Heart right ventricle (tissue), 16 donors: Measurements from ENCODE around the gene ADGRD1. TPM values are rescaled to one million over a fixed set of nuclear protein-coding genes. Genes with fewer than 3 reads are reported as not detected.

ENCODE experiments used
- ATAC-seq, 8 donors: fragments of 200-7000 bp; cut with Tn5 transposase; one replicate each; pipeline ENCODE4 v1.9.1; 2020; ENCODE audit warnings: mild to moderate bottlenecking in 8 of 8, moderate library complexity in 8 of 8, moderate number of reproducible peaks in 1 of 8
- DNase-seq, 2 donors: peaks; one replicate each; pipeline ENCODE4 v3.0.0-alpha.2; 2020
- H3K27ac ChIP-seq, 10 donors: fragments of 200-600 bp; sonication (generic) in 2 of 10; one replicate each; pipeline versions ENCODE4 v1.5.0 to v1.8.0; 2020 to 2022; ENCODE audit warnings: mild to moderate bottlenecking in 3 of 10
- H3K27me3 ChIP-seq, 7 donors: fragments of 200-600 bp; one replicate each; pipeline ENCODE4 v1.8.0; 2021 to 2022; ENCODE audit warnings: mild to moderate bottlenecking in 2 of 7
- H3K36me3 ChIP-seq, 9 donors: fragments of 200-600 bp; sonication (generic) in 1 of 9; one replicate each; pipeline versions ENCODE4 v1.5.0 to v1.8.0; 2020 to 2022; ENCODE audit warnings: mild to moderate bottlenecking in 2 of 9
- H3K4me1 ChIP-seq, 9 donors: fragments of 200-600 bp; sonication (generic) in 1 of 9; one replicate each; pipeline versions ENCODE4 v1.5.0 to v1.8.0; 2020 to 2022; ENCODE audit warnings: mild to moderate bottlenecking in 4 of 9
- H3K4me3 ChIP-seq, 10 donors: fragments of 200-600 bp; sonication (generic) in 2 of 10; one replicate each; pipeline versions ENCODE4 v1.5.0 to v1.8.0; 2020 to 2022; ENCODE audit warnings: mild to moderate bottlenecking in 7 of 10, moderate library complexity in 2 of 10
- H3K9me3 ChIP-seq, 11 donors: fragments of 200-600 bp in 10 of 11; sonication (generic) in 2 of 11; one replicate each; pipeline versions ENCODE4 v1.5.0 to v1.8.0; 2013 to 2022; ENCODE audit warnings: mild to moderate bottlenecking in 2 of 11, control low read depth in 1 of 11, moderate library complexity in 1 of 11
- WGBS, 2 donors: extraction: QIAGEN DNeasy Blood & Tissue Kit; methylation state at CpG; one replicate each; pipeline ENCODE4 v1.1.7; 2013; ENCODE audit warnings: inconsistent platforms in 1 of 2; 5-methylcytosine and 5-hydroxymethylcytosine counted together
- intact Hi-C, 10 donors: fragments of 100-400 bp; cut with DNase I; formaldehyde crosslinking; loops; one replicate each; pipeline versions ENCODE4 v1.11.1 to v1.14.2; 2022
- polyA plus RNA-seq, 2 donors: library from polyadenylated mRNA; stranded (reverse); fragments of 200-250 nt; gene quantifications; one replicate each; pipeline ENCODE4 v1.2.3, GENCODE V29; 2013
- total RNA-seq, 10 donors: library from RNA; stranded (reverse); fragmentation: NEBNext Ultra II Directional in 3 of 10; extraction: Animal tissue kit (Norgen Biotek cat#: 25700) in 3 of 10; gene quantifications; one replicate each; pipeline versions ENCODE4 v1.2.1 to v1.2.4, GENCODE V29; 2021 to 2023
- TF ChIP-seq, protein P1 (sequence below), 9 donors: fragments of 200-600 bp; sonication (generic) in 2 of 9; IDR thresholded peaks; one replicate each; pipeline versions ENCODE4 v1.5.0 to v1.8.0; 2021 to 2022; ENCODE audit warnings: antibody characterized with exemption in 9 of 9, mild to moderate bottlenecking in 5 of 9, moderate library complexity in 1 of 9
- donor health status: Arrhythmogenic right ventricular cardiomyopathy.
- donor health status: ischemic (EF 13 %, LVEDD 7.1; RV severe dilation, severe dysfunction).
- donor health status: healthy with polysubstance abuse.
- donor health status: DM: no; HTN: yes; CAD: no.
- donor health status: DM: no; HTN: no; CAD: no.
- donor health status: ischemic (EF 25% LVEDD 6.9; RV normal size, moderate dysfunction).
- donor health status: ischemic (EF 25% LVEDD 5.7; RV mildly dilated, moderate dysfunction).
- donor health status: healthy.
- donor health status: DM: yes; HTN: yes; CAD: no.
- donor health status: Ischemic cardiomyopathy.
- donor health status: ischemic (EF 35%, LVEDD 5.7; RV mildly dilated, moderate dysfunction).
- donor health status: nonischemic (EF 11% LVEDD 7.7; RV severe dilation, severe dysfunction).
- donor health status: DM: yes; HTN: yes; CAD: no.
- donor health status: PGD.
- donor health status: ischemic (EF 29% LVEDD 5.4; RV normal size, mild dysfunction).
- donor health status: nonischemic (EF 23%, LVEDD 6.1; RV moderate dilation, normal function).

Gene ADGRD1
- total and polyA plus RNA-seq, 12 donors, result 16.8 to 157 (median 69.7) TPM

DNA sequence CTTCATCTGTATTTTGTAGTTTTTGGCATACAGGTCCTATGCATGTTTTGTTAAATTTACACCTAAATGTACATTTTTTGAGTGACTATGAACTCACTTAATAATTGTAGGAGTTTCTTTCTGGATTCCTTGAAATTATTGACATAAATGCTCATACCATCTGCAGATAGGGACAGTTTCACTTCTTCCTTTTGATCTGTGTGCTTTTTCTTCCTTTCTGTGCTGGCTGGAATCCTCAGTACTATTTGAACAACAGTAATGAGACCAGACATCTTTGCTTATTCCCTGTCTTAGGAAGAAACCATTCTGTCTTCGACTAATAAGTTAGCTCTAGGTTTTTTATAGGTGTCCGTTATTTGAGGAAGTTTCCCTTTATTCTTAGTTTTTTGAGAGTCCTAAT, 110.3 kb downstream of the ADGRD1 start:
- no peak overlapping the region for H3K4me3 ChIP-seq
- no peaks in the 10 kb centered on the region for H3K27me3 ChIP-seq
- WGBS, 2 donors, result 92 to 93% methylated on average over 2 of the region's 2 CpGs
- TF ChIP-seq, protein P1, sequence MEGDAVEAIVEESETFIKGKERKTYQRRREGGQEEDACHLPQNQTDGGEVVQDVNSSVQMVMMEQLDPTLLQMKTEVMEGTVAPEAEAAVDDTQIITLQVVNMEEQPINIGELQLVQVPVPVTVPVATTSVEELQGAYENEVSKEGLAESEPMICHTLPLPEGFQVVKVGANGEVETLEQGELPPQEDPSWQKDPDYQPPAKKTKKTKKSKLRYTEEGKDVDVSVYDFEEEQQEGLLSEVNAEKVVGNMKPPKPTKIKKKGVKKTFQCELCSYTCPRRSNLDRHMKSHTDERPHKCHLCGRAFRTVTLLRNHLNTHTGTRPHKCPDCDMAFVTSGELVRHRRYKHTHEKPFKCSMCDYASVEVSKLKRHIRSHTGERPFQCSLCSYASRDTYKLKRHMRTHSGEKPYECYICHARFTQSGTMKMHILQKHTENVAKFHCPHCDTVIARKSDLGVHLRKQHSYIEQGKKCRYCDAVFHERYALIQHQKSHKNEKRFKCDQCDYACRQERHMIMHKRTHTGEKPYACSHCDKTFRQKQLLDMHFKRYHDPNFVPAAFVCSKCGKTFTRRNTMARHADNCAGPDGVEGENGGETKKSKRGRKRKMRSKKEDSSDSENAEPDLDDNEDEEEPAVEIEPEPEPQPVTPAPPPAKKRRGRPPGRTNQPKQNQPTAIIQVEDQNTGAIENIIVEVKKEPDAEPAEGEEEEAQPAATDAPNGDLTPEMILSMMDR (IDR thresholded peaks at IDR 0.05), result no peak
- DNase-seq, result no peak
- H3K27ac ChIP-seq, result no peak overlapping the region
- ATAC-seq, result no peak
- intact Hi-C loops, result no loop called here
- peaks cover 0 to 40% (median 22%) of the 10 kb centered on the region in 9 donors for H3K4me1 ChIP-seq
- peaks cover 0 to 10% (median 0%) of the 10 kb centered on the region in 11 donors for H3K9me3 ChIP-seq
- no peaks in the 10 kb centered on the region for H3K36me3 ChIP-seq

DNA sequence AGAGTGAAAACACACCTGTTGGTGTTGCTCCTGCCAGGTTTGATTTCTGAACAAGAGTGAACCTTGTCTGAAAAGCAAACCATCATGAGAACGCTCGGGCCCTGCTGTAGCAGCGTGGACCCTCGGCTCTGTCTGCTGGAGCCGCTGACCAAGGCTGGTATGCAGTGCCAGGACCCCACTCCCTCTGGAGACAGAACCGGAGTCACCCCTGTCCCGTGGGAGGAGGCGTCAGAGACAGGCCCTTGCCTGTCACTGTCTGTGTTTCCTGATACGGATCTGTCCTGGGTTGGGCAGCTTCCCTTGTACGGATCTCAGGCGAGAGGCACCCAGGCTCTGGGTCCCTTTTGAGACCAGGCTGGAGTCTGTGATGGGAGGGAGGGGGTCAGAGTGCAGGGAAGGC, 111.6 kb downstream of the ADGRD1 start:
- Histone ChIP-seq H3K27me3 (no peaks in the 10 kb centered on the region), H3K36me3 (no peaks in the 10 kb centered on the region), H3K9me3 (peaks cover 0 to 4% (median 0%) of the 10 kb centered on the region in 11 donors), H3K4me1 (peaks cover 0 to 34% (median 16%) of the 10 kb centered on the region in 9 donors), H3K27ac (peak overlapping the region in 5 of 10 donors; percentile 32 to 71 (median 62)), H3K4me3 (no peak overlapping the region)
- ATAC-seq, result peak in 3 of 8 donors; percentile 11 to 24 (median 20)
- DNase-seq, result peak in 1 of 2 donors; percentile 4
- intact Hi-C loops, result no loop called here
- 70 to 74% methylated on average over 11 of the region's 11 CpGs for WGBS, 2 donors
- TF ChIP-seq, protein P1 (IDR thresholded peaks at IDR 0.05), result no peak

DNA sequence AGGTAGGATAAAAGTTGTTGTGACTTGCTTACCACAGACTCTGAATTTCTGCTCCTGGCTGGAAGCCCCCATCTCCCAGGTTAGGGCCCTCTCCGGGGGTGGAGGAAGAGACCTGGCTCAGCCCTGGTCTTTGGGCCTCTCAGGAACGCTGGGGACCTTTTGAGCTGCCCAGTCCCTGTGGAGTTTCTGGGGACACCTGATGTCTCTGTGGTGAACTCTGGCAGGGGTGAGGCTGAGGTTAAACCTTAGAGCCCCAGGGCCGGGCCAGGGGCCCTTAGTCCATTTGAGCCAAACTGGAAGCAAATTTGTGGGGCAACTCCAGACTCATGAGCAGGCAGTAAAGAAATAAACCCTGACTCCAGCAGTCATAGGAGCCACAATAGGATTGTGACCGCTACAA, 112.1 kb downstream of the ADGRD1 start:
- TF ChIP-seq, protein P1 (IDR thresholded peaks at IDR 0.05), result no peak
- ATAC-seq (peak in 3 of 8 donors; percentile 3 to 25 (median 10)), DNase-seq (no peak)
- no peaks in the 10 kb centered on the region for H3K27me3 ChIP-seq
- peaks cover 0 to 34% (median 16%) of the 10 kb centered on the region in 9 donors for H3K4me1 ChIP-seq
- 68 to 79% methylated on average over 4 of the region's 4 CpGs for WGBS, 2 donors
- H3K4me3 ChIP-seq, result no peak overlapping the region
- intact Hi-C loops, result no loop called here
- H3K27ac ChIP-seq, result peak overlapping the region in 6 of 10 donors; percentile 32 to 71 (median 53)
- H3K9me3 ChIP-seq, result peaks cover 0 to 4% (median 0%) of the 10 kb centered on the region in 11 donors
- no peaks in the 10 kb centered on the region for H3K36me3 ChIP-seq

DNA sequence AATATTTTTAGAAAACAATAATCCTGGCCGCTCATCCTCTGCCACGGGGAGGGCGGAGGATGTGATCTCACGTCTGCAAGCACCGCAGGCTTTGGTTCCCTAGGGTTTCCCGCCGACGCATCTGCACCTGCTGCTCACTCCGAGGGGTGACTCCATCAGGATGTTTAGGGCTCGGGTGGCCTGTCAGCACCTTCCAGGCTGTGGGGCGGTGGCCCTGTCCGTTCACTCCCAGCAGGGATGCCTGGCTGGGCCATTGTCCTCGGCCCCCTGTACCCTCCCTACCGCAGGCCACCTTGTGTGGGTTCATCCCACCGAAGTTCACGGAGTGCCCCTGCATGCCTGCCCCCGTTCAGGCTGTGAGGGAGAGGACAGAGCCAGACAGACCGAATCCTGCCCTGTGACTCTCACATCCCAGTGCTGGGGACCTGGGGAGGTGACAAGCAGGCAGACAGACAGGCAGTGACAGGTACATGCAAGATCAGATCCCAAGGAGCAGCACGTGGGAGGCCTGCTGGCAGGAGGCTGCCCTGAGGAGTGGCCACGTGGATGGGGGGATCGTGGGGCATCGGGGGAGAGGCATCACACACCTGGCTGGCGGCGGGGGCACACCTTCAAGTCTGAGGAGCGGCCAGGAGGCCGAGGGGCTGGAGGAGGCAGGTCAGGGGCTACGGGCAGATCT, 112.6 kb downstream of the ADGRD1 start:
- Histone ChIP-seq H3K4me3 (no peak overlapping the region), H3K4me1 (peaks cover 0 to 34% (median 16%) of the 10 kb centered on the region in 9 donors), H3K36me3 (no peaks in the 10 kb centered on the region), H3K27ac (peak overlapping the region in 5 of 10 donors; percentile 32 to 71 (median 62)), H3K9me3 (peaks cover 0 to 4% (median 0%) of the 10 kb centered on the region in 11 donors), H3K27me3 (no peaks in the 10 kb centered on the region)
- TF ChIP-seq, protein P1 (IDR thresholded peaks at IDR 0.05), result no peak
- ATAC-seq (peak in 7 of 8 donors; percentile 18 to 91 (median 44)), DNase-seq (peak; percentile 16 to 46)
- WGBS, 2 donors, result 70 to 71% methylated on average over 27 of the region's 27 CpGs
- intact Hi-C loops, result no loop called here
